ENCODE results near the gene TTC6. TPM values are rescaled to one million over a fixed set of nuclear protein-coding genes. Genes with fewer than 3 reads are reported as not detected.

Gene TTC6
- total and polyA plus RNA-seq, 4 donors, result 0.74 to 21.7 (median 3.6) TPM

GRCh38 chr14:37620856-37621255, 25.4 kb downstream of the TTC6 start:
- Histone ChIP-seq H3K9ac (ENCODE audit: low read depth in 1 of 2, low read length in 2 of 2) (no peak overlapping the region), H3K4me3 (ENCODE audit: low read depth in 1 of 3, low read length in 3 of 3) (no peak overlapping the region), H3K36me3 (ENCODE audit: control insufficient read depth in 4 of 4, insufficient read depth in 3 of 4, low read depth in 1 of 4, low read length in 3 of 4) (no peaks in the 10 kb centered on the region), H3K4me1 (ENCODE audit: control insufficient read depth in 4 of 4, insufficient read depth in 4 of 4, low read length in 3 of 4) (no peaks in the 10 kb centered on the region), H3K27me3 (ENCODE audit: control insufficient read depth in 4 of 4, insufficient read depth in 4 of 4, low read length in 3 of 4) (no peaks in the 10 kb centered on the region), H3K9me3 (ENCODE audit: control insufficient read depth in 4 of 4, low read length in 3 of 4) (peaks cover 0 to 4% (median 4%) of the 10 kb centered on the region in 4 donors), H3K27ac (ENCODE audit: low read depth in 1 of 2, low read length in 2 of 2) (no peak overlapping the region)
- TF ChIP-seq MAX (IDR thresholded peaks at IDR 0.05) (no peak), RAD21 (IDR thresholded peaks at IDR 0.05) (no peak)
- DNase-seq (ENCODE audit: low spot score), result no peak

GRCh38 chr14:37622231-37622923, 26.9 kb downstream of the TTC6 start:
- no peaks in the 10 kb centered on the region for H3K4me1 ChIP-seq (ENCODE audit: control insufficient read depth in 4 of 4, insufficient read depth in 4 of 4, low read length in 3 of 4)
- H3K9ac ChIP-seq (ENCODE audit: low read depth in 1 of 2, low read length in 2 of 2), result no peak overlapping the region
- no peak overlapping the region for H3K4me3 ChIP-seq (ENCODE audit: low read depth in 1 of 3, low read length in 3 of 3)
- WGBS, result 64% methylated on average over 81 of the region's 81 CpGs
- H3K36me3 ChIP-seq (ENCODE audit: control insufficient read depth in 4 of 4, insufficient read depth in 3 of 4, low read depth in 1 of 4, low read length in 3 of 4), result no peaks in the 10 kb centered on the region
- no peak for DNase-seq (ENCODE audit: low spot score)
- H3K9me3 ChIP-seq (ENCODE audit: control insufficient read depth in 4 of 4, low read length in 3 of 4), result no peaks in the 10 kb centered on the region
- no peaks in the 10 kb centered on the region for H3K27me3 ChIP-seq (ENCODE audit: control insufficient read depth in 4 of 4, insufficient read depth in 4 of 4, low read length in 3 of 4)
- no peak for TF ChIP-seq SP1 (IDR thresholded peaks at IDR 0.05)
- TF ChIP-seq HNF4G (IDR thresholded peaks at IDR 0.05), result no peak
- no peak for TF ChIP-seq ZBTB33 (IDR thresholded peaks at IDR 0.05)
- TF ChIP-seq MAX (IDR thresholded peaks at IDR 0.05), result no peak
- no peak for TF ChIP-seq EGR1 (IDR thresholded peaks at IDR 0.05; ENCODE audit: low read depth in 2 of 2)
- no peak for TF ChIP-seq ATF3 (IDR thresholded peaks at IDR 0.05)
- TF ChIP-seq HNF4A (conservative IDR thresholded peaks at IDR 0.05), result no peak
- TF ChIP-seq GABPA (IDR thresholded peaks at IDR 0.05 in 1 of 2, conservative IDR thresholded peaks at IDR 0.05 in 1 of 2), result no peak
- TF ChIP-seq TAF1 (conservative IDR thresholded peaks at IDR 0.05), result no peak
- TF ChIP-seq JUND (IDR thresholded peaks at IDR 0.05), result no peak
- no peak for TF ChIP-seq NR2F2 (IDR thresholded peaks at IDR 0.05)
- no peak for TF ChIP-seq FOXA1 (IDR thresholded peaks at IDR 0.05)
- no peak for TF ChIP-seq FOXA2 (IDR thresholded peaks at IDR 0.05)
- no peak for TF ChIP-seq REST (IDR thresholded peaks at IDR 0.05)
- no peak for TF ChIP-seq CTCF (IDR thresholded peaks at IDR 0.05; ENCODE audit: low read depth, low read length, missing input control)
- no peak for TF ChIP-seq YY1 (IDR thresholded peaks at IDR 0.05)
- no peak for TF ChIP-seq RAD21 (IDR thresholded peaks at IDR 0.05)
- no peak for TF ChIP-seq RXRA (IDR thresholded peaks at IDR 0.05)
- H3K27ac ChIP-seq (ENCODE audit: low read depth in 1 of 2, low read length in 2 of 2), result no peak overlapping the region

Measured in liver (tissue), 9 donors.